Stimulated activated CD4-positive, alpha-beta T cell treated with anti-CD3 and anti-CD28 coated beads, Interleukin-1b, Interleukin-23, amount 100 ng/mL, for 1 hour (primary cell): ENCODE results near the gene DGCR2.
"Not testable (repeated sequence)": the region's sequence is repeated elsewhere in the genome, so short reads cannot be mapped to it uniquely, and the experiment has no call there.

Source experiments
- DNase-seq, 2 donors: peaks; one replicate each; pipeline ENCODE4 v3.0.0-alpha.2; 2020; ENCODE audit warnings: low read depth in 2 of 2

Gene DGCR2

GRCh38 chr22:19061471-19062138, 60.6 kb downstream of the DGCR2 start:
- no peak for DNase-seq

GRCh38 chr22:19060356-19061009, 61.7 kb downstream of the DGCR2 start:
- no peak for DNase-seq

- no peak for DNase-seq
Observed at GRCh38 chr22:19059481-19060278, 62.5 kb downstream of the DGCR2 start.

GRCh38 chr22:19058713-19059451, 63.3 kb downstream of the DGCR2 start:
- DNase-seq: no peak

GRCh38 chr22:19057999-19058491, 64.2 kb downstream of the DGCR2 start:
- no peak for DNase-seq

GRCh38 chr22:19057539-19057938, 64.7 kb downstream of the DGCR2 start:
- DNase-seq: no peak

GRCh38 chr22:19056951-19057401, 65.2 kb downstream of the DGCR2 start:
- DNase-seq: no peak

GRCh38 chr22:19055801-19056200, 66.4 kb downstream of the DGCR2 start:
- no peak for DNase-seq

- DNase-seq: no peak
Observed at GRCh38 chr22:19052941-19053541, 69.2 kb downstream of the DGCR2 start.

GRCh38 chr22:19051381-19052072, 70.7 kb downstream of the DGCR2 start:
- no peak for DNase-seq

GRCh38 chr22:19050847-19051246, 71.4 kb downstream of the DGCR2 start:
- not testable (repeated sequence) for DNase-seq

- no peak for DNase-seq
Observed at GRCh38 chr22:19050117-19050516, 72.1 kb downstream of the DGCR2 start.

GRCh38 chr22:19048531-19048930, 73.7 kb downstream of the DGCR2 start:
- no peak for DNase-seq

GRCh38 chr22:19047993-19048392, 74.2 kb downstream of the DGCR2 start:
- DNase-seq: no peak

GRCh38 chr22:19046719-19047609, 75.2 kb downstream of the DGCR2 start:
- no peak for DNase-seq

GRCh38 chr22:19046287-19046686, 75.9 kb downstream of the DGCR2 start:
- no peak for DNase-seq

- DNase-seq: no peak
Observed at GRCh38 chr22:19045094-19045493, 77.1 kb downstream of the DGCR2 start.

- DNase-seq: no peak
Observed at GRCh38 chr22:19044381-19044780, 77.8 kb downstream of the DGCR2 start.
